GM12873 (cell line): ENCODE measurements around the gene C17orf67.

Source experiments
- CTCF ChIP-seq: IDR thresholded peaks from 2 replicates; pipeline ENCODE4 v1.5.1; 2012; ENCODE audit warnings: low read depth, mild to moderate bottlenecking, moderate library complexity, low read length, control low read depth; ENCODE audit not compliant: insufficient read depth; ENCODE audit errors: missing control alignments

Gene C17orf67

DNA sequence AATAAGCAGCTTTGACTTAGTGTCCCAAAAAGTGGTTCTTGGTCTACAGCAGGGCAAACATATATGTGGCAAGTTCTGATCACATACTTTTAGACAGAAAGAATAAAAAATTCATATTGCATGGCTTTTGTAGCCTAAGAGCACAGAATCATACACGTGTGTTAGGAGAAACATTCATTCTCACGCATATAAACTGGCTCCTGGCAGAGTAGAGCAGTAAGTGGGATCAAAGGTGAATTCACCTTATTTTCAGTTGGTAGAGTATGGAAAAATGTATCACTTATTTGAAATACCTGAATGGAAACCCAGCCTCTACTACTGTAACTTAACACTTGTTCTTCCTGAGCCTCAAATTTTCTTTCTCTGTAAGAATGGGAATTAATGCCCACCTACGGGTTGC lies 35.0 kb upstream of the C17orf67 start:
- no peak for TF ChIP-seq CTCF

DNA sequence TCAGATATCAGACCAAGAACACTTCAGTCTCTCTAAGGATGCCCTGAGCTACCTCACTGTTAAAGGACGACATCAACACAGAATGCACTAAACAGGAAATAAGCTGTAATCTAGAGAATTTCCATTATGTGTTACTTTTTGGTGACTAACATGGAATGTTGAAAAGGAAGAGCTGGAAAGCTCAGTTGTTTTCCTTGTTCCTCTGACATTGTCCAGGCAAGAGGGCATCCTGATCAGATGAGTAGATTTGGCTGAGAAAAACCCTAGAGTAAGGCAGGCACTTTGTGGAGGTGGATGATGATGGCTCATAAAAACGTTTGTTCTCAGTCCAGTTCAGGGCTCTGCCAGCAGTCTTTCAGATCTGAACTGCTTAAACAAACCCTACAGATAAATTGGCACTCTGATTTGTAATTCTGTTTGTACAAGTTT lies 34.2 kb upstream of the C17orf67 start:
- TF ChIP-seq CTCF = no peak

- no peak for TF ChIP-seq CTCF
Measured at GRCh38 chr17:56866496-56866895, 32.8 kb upstream of the C17orf67 start.

DNA sequence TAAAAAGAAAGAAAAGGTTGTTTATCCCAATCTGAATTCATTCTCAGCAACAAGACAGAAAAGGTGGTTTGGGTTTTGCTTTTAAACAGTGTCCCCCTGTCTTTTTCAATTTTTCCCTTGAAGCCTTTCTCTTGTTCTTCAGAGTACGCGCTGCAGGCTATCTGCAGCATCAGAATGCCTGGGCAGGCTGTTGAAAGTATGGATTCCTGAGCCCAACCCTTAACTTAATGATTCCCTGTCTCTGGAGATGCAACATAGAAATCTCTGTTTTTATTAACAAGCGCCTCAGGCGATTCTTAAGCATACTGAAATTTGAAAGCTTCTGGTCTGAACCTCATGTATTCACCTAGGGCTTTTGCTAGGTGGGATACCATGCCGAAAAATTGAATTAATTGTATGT lies 32.4 kb upstream of the C17orf67 start:
- no peak for TF ChIP-seq CTCF

DNA sequence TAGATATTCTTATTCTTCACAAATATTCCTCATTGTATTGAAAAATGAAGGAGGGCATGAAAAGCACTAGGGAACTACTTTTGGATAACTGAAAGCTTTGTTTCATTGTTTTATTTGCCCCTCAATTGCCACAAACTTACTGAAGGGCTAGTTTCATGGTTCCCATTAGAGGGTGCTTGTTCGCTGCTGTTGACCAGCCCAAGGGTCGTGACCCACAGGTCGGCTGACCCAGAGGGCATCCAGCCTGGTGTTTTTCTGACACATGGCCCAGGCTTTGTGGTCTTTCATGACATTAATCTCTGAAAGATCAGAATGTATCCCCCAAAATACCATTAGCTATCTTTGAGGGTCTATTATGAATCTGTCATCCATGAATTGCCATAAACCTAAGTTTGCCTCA lies 30.3 kb upstream of the C17orf67 start:
- no peak for TF ChIP-seq CTCF

DNA sequence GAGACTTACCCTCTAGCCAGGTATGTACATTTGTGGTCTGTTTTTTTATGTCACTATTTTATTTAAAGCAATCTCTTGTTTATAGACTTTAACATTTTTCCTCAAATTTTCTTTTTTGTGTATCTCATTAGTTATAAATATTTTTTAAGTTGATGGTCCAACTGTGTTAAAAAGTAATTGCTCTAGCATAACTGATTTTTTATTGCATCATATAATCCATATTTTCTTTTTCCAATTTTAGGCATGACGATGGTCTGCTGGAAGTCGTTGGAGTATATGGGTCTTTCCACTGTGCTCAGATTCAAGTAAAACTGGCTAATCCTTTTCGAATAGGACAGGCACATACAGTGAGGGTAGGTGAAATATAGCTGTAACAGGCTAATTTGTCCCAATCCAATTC lies 28.2 kb upstream of the C17orf67 start:
- no peak for TF ChIP-seq CTCF

GRCh38 chr17:56851008-56851407 lies 17.3 kb upstream of the C17orf67 start:
- no peak for TF ChIP-seq CTCF
